Loucy (cell line): ENCODE data around the gene SOBP.

Experiments used
- H2AFZ ChIP-seq: fragments of 200-600 bp; sonication (generic); 2 replicates; pipeline ENCODE4 v1.6.0; 2016; ENCODE audit warnings: antibody characterized with exemption, mild to moderate bottlenecking, low read length, moderate library complexity
- H3F3A ChIP-seq: fragments of 200-600 bp; 2 replicates; pipeline ENCODE4 v1.6.0; 2016; ENCODE audit warnings: antibody characterized with exemption, low read depth, mild to moderate bottlenecking
- H3K27me3 ChIP-seq: fragments of 200-600 bp; sonication (generic); 2 replicates; pipeline ENCODE4 v1.6.1; 2014; ENCODE audit warnings: low read length, mild to moderate bottlenecking; ENCODE audit not compliant: insufficient read depth, poor library complexity, severe bottlenecking
- H3K36me3 ChIP-seq: fragments of 200-600 bp; sonication (generic); 2 replicates; pipeline ENCODE4 v1.6.1; 2016; ENCODE audit warnings: low read length; ENCODE audit not compliant: insufficient read depth
- H3K4me1 ChIP-seq: fragments of 200-600 bp; sonication (generic); 2 replicates; pipeline ENCODE4 v1.5.1; 2014; ENCODE audit warnings: low read length, mild to moderate bottlenecking; ENCODE audit not compliant: insufficient read depth, poor library complexity, severe bottlenecking
- H3K4me2 ChIP-seq: fragments of 200-600 bp; sonication (generic); 2 replicates; pipeline ENCODE4 v1.6.0; 2014; ENCODE audit warnings: antibody characterized with exemption, low read length, low read depth, mild to moderate bottlenecking; ENCODE audit not compliant: poor library complexity, severe bottlenecking
- H3K4me3 ChIP-seq: fragments of 200-600 bp; sonication (generic); 2 replicates; pipeline ENCODE4 v1.5.1; 2014; ENCODE audit warnings: low read length, mild to moderate bottlenecking, mixed read lengths; ENCODE audit not compliant: poor library complexity, severe bottlenecking
- H3K79me2 ChIP-seq: fragments of 200-600 bp; sonication (generic); 2 replicates; pipeline ENCODE4 v1.6.1; 2014; ENCODE audit warnings: low read length; ENCODE audit not compliant: insufficient read depth
- H3K9ac ChIP-seq: fragments of 200-600 bp; sonication (generic); 2 replicates; pipeline ENCODE4 v1.6.0; 2014; ENCODE audit warnings: mild to moderate bottlenecking, low read depth, low read length, moderate library complexity; ENCODE audit not compliant: poor library complexity, severe bottlenecking
- H3K9me2 ChIP-seq: fragments of 200-600 bp; sonication (generic); replicated peaks from 2 replicates; pipeline ENCODE4 v1.6.1; 2016; ENCODE audit warnings: low read depth, low read length, mixed read lengths
- H3K9me3 ChIP-seq: fragments of 200-600 bp; sonication (generic); 2 replicates; pipeline ENCODE4 v1.6.1; 2014; ENCODE audit warnings: mild to moderate bottlenecking, antibody characterized with exemption, low read length, low read depth; ENCODE audit not compliant: insufficient read depth
- H4K20me1 ChIP-seq: fragments of 200-600 bp; sonication (generic); 2 replicates; pipeline ENCODE4 v1.6.0; 2014; ENCODE audit warnings: antibody characterized with exemption, low read length, mild to moderate bottlenecking; ENCODE audit not compliant: insufficient read depth, poor library complexity, severe bottlenecking
- EZH2phosphoT487 ChIP-seq: fragments of 200-600 bp; IDR thresholded peaks from 2 replicates; pipeline ENCODE4 v1.6.1; 2018; ENCODE audit warnings: antibody characterized with exemption, mild to moderate bottlenecking, moderate library complexity, borderline replicate concordance
- TF ChIP-seq, protein P1 (sequence below): fragments of 200-600 bp; sonication (generic); conservative IDR thresholded peaks from 2 replicates; pipeline ENCODE4 v1.5.1; 2014; ENCODE audit warnings: mild to moderate bottlenecking, antibody characterized with exemption, low read length

Gene SOBP

DNA sequence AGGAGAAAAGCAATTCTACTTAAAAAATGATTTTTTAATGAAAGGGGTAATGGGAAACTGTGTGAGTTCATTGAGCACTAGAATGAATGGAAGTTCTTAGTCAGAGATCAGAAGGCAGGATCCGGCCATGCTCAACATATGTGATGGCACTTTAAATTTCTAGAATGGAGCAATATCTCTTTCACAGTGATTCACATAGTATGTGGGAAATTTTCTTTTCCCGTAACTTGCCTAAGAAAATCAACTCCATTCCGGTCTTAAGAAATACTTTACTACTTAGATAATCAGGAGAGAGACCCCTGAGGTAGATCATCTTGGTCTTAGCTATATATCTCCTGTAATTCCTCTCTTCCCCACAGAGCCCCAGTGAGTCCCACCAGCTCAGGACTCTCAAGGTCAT, 202.4 kb downstream of the SOBP start:
- H3K9ac ChIP-seq: no peak overlapping the region
- H3K79me2 ChIP-seq: no peaks in the 10 kb centered on the region
- H3K9me2 ChIP-seq: no peaks in the 10 kb centered on the region
- H2AFZ ChIP-seq: no peak overlapping the region
- H4K20me1 ChIP-seq: no peaks in the 10 kb centered on the region
- no peaks in the 10 kb centered on the region for H3K4me1 ChIP-seq
- no peaks in the 10 kb centered on the region for H3K36me3 ChIP-seq
- H3F3A ChIP-seq: no peaks in the 10 kb centered on the region
- H3K9me3 ChIP-seq: no peaks in the 10 kb centered on the region
- no peaks in the 10 kb centered on the region for H3K27me3 ChIP-seq
- no peak overlapping the region for H3K4me2 ChIP-seq
- no peak overlapping the region for H3K4me3 ChIP-seq
- no peak for TF ChIP-seq EZH2phosphoT487
- TF ChIP-seq, protein P1, sequence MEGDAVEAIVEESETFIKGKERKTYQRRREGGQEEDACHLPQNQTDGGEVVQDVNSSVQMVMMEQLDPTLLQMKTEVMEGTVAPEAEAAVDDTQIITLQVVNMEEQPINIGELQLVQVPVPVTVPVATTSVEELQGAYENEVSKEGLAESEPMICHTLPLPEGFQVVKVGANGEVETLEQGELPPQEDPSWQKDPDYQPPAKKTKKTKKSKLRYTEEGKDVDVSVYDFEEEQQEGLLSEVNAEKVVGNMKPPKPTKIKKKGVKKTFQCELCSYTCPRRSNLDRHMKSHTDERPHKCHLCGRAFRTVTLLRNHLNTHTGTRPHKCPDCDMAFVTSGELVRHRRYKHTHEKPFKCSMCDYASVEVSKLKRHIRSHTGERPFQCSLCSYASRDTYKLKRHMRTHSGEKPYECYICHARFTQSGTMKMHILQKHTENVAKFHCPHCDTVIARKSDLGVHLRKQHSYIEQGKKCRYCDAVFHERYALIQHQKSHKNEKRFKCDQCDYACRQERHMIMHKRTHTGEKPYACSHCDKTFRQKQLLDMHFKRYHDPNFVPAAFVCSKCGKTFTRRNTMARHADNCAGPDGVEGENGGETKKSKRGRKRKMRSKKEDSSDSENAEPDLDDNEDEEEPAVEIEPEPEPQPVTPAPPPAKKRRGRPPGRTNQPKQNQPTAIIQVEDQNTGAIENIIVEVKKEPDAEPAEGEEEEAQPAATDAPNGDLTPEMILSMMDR: no peak

DNA sequence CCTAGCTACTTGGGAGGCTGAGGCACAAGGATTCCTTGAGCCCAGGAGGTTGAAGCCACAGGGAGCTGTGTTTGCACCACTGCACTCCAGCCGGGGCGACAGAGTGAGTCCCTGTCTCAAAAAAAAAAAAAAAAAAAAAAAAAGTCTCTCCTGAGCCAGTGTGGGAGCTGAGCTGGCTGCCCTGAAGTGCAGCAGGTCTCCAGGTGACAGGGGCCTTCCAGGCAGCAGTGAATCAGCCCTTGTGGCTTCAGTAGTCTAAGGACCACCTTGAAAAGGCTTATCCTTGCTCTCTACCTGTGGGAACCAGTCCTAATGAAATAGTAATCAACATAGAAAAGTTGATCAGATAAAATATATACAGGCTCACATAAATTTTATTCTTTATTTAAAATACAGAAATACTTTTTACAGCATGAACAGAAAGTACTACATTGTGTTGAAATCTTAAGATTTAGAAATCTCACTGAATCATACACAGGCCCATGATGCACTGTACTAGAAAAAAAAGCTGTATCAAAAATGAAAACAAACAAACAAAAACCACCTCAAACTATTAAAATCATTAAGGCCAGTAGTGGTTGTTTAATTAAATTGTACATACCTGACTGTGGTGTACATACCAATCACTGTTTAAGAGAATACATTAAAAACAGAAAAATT, 205.3 kb downstream of the SOBP start:
- Histone ChIP-seq H3K4me2 (no peak overlapping the region), H3K36me3 (no peaks in the 10 kb centered on the region), H4K20me1 (no peaks in the 10 kb centered on the region), H3K9me3 (no peaks in the 10 kb centered on the region), H2AFZ (no peak overlapping the region), H3K79me2 (no peaks in the 10 kb centered on the region), H3F3A (no peaks in the 10 kb centered on the region), H3K4me1 (peaks cover 5% of the 10 kb centered on the region), H3K9me2 (no peaks in the 10 kb centered on the region), H3K9ac (no peak overlapping the region), H3K27me3 (no peaks in the 10 kb centered on the region), H3K4me3 (no peak overlapping the region)
- TF ChIP-seq, protein P1: no peak
- no peak for TF ChIP-seq EZH2phosphoT487

DNA sequence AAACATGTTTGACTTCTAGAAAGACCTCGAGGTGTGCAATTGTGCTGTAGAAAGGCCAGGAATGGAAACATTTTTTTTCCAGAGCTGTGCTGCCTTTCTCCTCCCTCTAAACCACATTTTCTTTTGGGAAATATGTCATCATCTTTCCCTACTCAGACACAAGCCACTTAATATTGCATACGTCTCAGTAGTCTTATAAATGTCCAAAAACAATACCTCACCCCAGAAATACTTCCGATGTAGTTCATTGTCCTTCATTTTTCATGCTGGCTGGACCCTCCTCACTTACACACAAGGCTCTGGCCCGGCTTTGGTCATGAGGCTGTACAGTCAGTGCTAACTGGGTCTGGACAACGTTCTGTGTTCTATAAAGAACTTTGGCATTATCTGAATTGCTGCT, 207.8 kb downstream of the SOBP start:
- Histone ChIP-seq H3F3A (no peaks in the 10 kb centered on the region), H3K9me3 (no peaks in the 10 kb centered on the region), H3K4me1 (peaks cover 6% of the 10 kb centered on the region), H3K4me2 (no peak overlapping the region), H3K79me2 (no peaks in the 10 kb centered on the region), H3K36me3 (no peaks in the 10 kb centered on the region), H3K4me3 (no peak overlapping the region), H3K27me3 (no peaks in the 10 kb centered on the region), H2AFZ (no peak overlapping the region), H3K9me2 (no peaks in the 10 kb centered on the region), H3K9ac (no peak overlapping the region), H4K20me1 (no peaks in the 10 kb centered on the region)
- no peak for TF ChIP-seq EZH2phosphoT487
- TF ChIP-seq, protein P1: no peak
